Stimulated activated CD4-positive, alpha-beta T cell treated with anti-CD3 and anti-CD28 coated beads, Interleukin-12 subunit alpha, Interleukin-12 subunit beta, amount 100 ng/mL, for 48 hours (primary cell): ENCODE measurements around the gene PER3.
"Not testable (repeated sequence)": the region's sequence is repeated elsewhere in the genome, so short reads cannot be mapped to it uniquely, and the experiment has no call there.

Source experiments
- DNase-seq, 3 donors: peaks; one replicate each; pipeline ENCODE4 v3.0.0-alpha.2; 2020; ENCODE audit warnings: low read depth in 2 of 3, low spot score in 1 of 3

The PER3 gene

DNA sequence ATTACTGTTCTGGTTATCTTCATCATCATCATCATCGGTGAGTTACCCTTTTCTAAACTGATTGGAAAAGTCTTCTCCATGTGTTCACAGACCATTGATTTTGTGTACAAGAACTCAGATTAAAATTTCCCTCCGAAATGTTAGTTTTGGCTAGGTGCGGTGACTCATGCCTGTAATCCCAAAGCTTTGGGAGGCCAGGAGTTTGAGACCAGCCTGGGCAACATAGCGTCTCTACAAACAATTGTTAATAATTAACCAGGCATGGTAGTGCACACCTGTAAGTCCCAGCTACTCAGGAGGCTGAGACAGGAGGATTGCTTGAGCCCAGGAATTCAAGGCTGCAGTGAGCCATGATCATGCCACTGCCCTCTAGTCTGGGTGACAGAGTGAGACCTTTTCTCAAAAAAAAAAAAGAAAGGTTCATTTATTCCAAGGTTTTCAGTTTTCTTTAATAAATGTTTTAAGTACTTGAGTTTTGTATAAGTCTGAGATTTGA, 5.9 kb upstream of the PER3 start:
- no peak for DNase-seq

GRCh38 chr1:7780976-7781375, 3.1 kb upstream of the PER3 start:
- no peak for DNase-seq

- DNase-seq, result no peak
Measured at GRCh38 chr1:7781501-7781900, 2.6 kb upstream of the PER3 start.

DNA sequence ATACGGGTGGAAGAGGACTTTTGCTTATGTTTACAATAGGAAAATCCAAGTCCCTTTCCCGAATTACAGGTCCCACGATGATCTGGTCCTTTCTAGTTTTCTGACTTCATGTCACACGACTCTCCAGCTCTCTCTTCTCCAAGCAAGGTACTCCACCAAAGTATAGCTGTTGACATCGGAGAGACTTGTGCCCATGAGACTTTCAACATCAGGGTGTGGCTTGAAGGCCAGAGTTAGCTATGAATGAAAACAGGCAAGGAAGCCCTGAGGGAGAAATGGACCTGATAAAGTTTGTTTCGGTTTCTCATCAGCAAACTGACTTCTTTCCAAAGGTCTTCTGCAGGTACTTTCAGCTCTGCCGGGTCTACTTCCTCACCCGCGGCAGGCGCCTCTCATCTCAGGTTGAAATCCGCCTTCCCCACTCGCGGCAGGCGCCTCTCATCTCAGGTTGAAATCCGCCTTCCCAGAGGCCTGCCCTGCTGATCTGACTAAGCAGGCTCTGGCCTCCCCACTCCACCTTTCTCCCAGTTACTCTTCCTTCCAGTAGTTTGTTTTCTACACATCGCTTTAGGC, 2.1 kb upstream of the PER3 start:
- no peak for DNase-seq

GRCh38 chr1:7783178-7783711, 846 bp upstream of the PER3 start:
- DNase-seq, result peak in 1 of 3 donors; percentile 15

DNA sequence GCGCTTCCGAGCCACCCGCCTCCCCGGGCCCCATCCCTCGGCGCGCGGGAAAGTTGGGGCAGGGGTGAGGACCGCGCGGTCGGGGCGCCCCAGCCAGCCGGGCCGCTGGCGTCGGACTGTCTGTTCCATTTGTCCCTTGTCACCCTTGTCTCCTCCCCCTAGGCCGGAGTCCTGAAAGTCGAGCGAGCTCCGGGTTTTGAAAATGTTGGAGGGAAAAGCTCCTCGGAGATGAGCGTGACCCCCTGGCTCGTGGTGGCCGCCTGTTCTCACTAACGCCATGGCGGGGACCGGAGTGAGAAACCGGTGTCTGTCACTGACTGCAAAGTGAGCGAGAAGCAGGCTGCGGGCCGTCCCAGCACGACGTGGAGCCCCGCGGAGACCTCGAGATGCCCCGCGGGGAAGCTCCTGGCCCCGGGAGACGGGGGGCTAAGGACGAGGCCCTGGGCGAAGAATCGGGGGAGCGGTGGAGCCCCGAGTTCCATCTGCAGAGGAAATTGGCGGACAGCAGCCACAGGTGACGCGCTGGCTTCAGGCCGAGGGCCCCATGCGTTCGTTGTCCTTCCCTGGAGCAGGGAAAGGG, 491 bp downstream of the PER3 start:
- DNase-seq, result no peak

DNA sequence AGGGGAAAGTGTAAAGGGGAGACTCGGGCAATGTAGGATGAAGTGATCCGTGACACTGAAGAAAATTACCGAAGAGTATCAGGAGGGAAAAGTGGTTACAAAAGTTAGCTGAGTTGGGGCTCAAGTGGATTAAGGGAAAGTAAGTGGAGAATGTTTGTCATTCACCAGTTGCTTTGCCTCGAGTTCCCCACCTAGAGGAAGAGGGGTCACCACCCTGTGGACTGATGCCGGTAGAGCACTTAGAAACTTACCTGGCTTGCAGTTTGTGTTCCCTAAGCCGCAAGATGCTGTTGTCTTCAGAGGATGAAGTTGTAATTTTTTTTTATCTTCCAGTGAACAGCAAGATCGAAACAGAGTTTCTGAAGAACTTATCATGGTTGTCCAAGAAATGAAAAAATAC, 1.0 kb downstream of the PER3 start:
- DNase-seq, result no peak

DNA sequence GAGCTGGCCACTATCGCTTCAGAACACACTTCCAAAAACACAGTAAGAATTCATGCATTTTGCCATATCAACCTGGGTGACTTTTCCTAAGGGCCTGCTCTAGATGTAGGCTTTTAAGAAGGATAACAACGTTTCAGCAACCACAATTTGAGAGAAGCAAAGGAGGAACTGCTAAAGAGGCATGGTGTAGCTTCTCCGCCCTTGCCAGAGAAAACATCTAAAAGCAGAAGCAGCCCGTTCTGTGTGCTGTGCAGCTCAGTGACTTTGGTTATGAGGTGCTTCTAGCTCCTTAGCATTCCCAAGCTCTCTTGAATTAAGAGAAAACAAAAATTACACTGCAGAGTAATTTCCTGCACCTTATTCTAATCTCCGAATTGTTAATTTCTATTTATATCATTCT, 2.7 kb downstream of the PER3 start:
- no peak for DNase-seq

- DNase-seq, result no peak
Measured at GRCh38 chr1:7789828-7790227, 5.7 kb downstream of the PER3 start.

DNA sequence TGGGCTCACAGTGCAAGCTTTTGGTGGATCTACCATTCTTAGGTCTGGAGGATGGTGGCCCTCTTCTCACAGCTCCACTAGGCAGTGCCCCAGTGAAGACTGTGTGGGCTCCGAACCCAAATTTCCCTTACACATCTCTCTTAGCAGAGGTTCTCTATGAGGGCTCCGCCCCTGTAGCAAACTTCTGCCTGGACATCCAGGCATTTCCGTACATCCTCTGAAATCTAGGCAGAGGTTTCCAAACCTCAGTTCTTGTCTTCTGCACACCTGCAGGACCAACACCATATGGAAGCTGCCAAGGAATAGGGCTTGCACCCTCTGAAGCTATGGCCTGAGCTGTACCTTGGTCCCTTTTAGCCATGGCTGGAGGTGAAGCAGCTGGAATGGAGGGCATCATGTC, 6.9 kb downstream of the PER3 start:
- not testable (repeated sequence) for DNase-seq

- DNase-seq, result no peak
Measured at GRCh38 chr1:7795406-7795805, 11.3 kb downstream of the PER3 start.

DNA sequence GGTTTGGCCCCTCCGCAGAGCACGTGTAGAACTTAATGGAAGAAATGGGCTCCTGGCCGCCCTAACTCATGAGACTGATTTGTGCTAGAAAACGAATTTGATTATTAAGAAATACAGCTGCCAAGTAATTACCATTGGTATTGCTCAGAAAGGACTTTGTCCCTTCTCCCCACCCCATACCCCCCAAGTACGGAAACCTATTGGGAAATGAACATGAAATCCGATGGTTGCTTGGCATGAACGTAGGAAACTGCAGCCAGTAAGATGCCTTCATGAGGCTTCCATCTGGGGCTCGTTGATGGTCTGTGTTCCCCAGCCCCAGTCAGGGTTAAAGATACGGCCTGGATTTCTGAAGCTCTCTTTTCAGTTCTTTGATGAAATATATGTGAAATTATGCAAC, 21.4 kb downstream of the PER3 start:
- no peak for DNase-seq

DNA sequence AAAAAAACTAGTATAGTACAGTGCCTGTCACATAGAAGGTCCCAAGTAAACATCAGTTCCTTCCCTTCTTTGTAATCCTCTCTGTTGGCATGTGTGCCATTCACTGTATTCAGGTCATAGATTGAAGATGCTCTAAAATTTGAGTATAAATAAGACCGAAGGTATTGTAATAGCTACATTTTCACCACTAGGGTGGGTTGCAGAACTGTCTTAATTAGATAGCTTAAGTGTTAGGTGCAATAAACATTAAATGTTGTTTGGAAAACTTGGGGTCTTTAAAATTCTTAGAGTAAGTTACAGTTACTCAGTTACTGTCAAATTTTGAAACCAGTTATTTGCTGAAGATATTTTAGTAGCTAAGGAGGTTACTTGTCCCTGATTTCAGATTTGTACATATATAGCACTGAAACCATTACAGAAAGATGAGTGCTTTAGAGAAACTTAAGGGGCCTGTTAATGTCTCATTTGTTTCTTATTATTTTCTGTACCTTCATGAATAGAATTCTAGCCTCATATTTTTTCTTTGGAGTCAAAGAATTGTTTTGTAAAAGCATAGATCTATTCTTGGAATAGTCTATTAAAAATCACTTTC, 24.3 kb downstream of the PER3 start:
- DNase-seq, result no peak

DNA sequence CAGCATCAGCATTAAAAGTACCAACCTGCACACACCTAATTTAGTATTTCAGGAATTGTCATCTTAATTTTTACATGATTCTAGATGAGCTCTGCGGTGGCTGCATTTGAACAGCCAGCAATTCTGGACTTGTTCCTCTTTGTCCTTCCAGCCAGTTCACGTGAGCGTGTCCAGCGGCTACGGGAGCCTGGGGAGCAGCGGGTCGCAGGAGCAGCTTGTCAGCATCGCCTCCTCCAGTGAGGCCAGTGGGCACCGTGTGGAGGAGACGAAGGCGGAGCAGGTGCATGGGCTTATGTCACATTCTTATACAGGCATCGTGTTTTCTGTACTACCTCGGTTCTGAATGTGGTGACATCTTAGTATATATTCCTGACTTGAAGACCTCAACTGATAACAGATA, 25.7 kb downstream of the PER3 start:
- no peak for DNase-seq

GRCh38 chr1:7810395-7810794, 26.3 kb downstream of the PER3 start:
- peak in 2 of 3 donors; percentile 8 to 17 for DNase-seq

DNA sequence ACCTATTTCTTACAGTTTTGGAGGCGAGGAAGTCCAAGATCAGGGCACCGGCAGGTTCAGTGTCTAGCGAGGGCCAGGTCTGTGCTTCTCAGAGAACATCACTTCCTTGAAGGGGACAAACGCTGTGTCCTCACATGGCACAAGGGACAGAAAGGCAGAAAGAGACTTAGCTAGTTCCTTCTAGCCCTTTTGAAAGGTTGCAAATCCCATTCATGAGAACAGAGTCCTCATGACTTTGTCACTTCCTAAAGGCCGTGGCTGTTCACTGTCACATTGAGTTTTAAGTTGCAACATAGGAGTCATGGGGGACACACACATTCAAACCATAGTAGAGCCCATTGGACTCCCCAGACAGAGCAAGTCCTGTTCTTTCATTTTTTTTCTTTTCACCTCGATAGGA, 27.4 kb downstream of the PER3 start:
- no peak for DNase-seq

- DNase-seq, result no peak
Measured at GRCh38 chr1:7813677-7814373, 29.7 kb downstream of the PER3 start.

GRCh38 chr1:7821282-7821681, 37.2 kb downstream of the PER3 start:
- DNase-seq, result no peak

- no peak for DNase-seq
Measured at GRCh38 chr1:7824701-7825100, 40.6 kb downstream of the PER3 start.

DNA sequence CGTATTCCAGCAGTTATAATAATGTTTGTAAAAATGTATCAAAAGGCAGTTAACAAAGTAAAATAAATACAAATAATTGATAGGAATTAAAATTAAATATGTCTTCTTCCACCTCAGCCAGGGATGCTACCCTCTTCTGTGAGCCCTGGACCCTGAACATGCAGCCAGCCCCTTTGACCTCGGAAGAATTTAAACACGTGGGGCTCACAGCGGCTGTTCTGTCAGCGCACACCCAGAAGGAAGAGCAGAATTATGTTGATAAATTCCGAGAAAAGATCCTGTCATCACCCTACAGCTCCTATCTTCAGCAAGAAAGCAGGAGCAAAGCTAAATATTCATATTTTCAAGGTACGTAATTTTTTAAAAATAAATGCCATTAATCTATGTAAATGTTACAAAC, 42.3 kb downstream of the PER3 start:
- no peak for DNase-seq

GRCh38 chr1:7827126-7827955, 43.2 kb downstream of the PER3 start:
- DNase-seq, result peak in 1 of 3 donors; percentile 7
